Stomach (tissue), 9 donors: ENCODE results near the gene CARHSP1. TPM values are rescaled to one million over a fixed set of nuclear protein-coding genes. Genes with fewer than 3 reads are reported as not detected.

ENCODE experiments used
- DNase-seq, 2 donors: peaks; one replicate each; pipeline versions ENCODE4 v3.0.0 to v3.0.0-alpha.2; 2013 to 2019
- H3K27ac ChIP-seq, 5 donors: fragments of 200-600 bp in 4 of 5; sonication (generic) in 4 of 5; one replicate each; pipeline ENCODE4 v1.5.1; 2013 to 2019; ENCODE audit warnings: mild to moderate bottlenecking in 1 of 5, moderate library complexity in 1 of 5
- H3K27me3 ChIP-seq, 3 donors: fragments of 200-600 bp; sonication (generic); one replicate each; pipeline ENCODE4 v1.5.1; 2017 to 2019; ENCODE audit warnings: mixed run types in 1 of 3
- H3K36me3 ChIP-seq, 4 donors: fragments of 200-600 bp; sonication (generic); 1 replicate in 3 of 4; 2 replicates in 1 of 4; pipeline ENCODE4 v1.5.1; 2016 to 2019
- H3K4me1 ChIP-seq, 4 donors: fragments of 200-600 bp; sonication (generic); one replicate each; pipeline ENCODE4 v1.5.1; 2016 to 2019
- H3K4me3 ChIP-seq, 4 donors: fragments of 200-600 bp; sonication (generic) in 3 of 4; one replicate each; pipeline ENCODE4 v1.5.1; 2016 to 2019; ENCODE audit warnings: mild to moderate bottlenecking in 1 of 4
- H3K9me3 ChIP-seq, 4 donors: fragments of 200-600 bp; sonication (generic); one replicate each; pipeline ENCODE4 v1.5.1; 2016 to 2019
- CTCF ChIP-seq, 7 experiments: fragments of 450-650 bp in 4 of 7; fragments of 200-600 bp in 3 of 7; sonication (generic) in 3 of 7; IDR thresholded peaks; one replicate each; pipeline ENCODE4 v1.5.1; 2016 to 2019; ENCODE audit warnings: antibody characterized with exemption in 7 of 7, control low read depth in 2 of 7, mild to moderate bottlenecking in 1 of 7
- EP300 ChIP-seq: sonication (generic); formaldehyde crosslinking; IDR thresholded peaks from one replicate; pipeline ENCODE4 v1.6.1; 2017; ENCODE audit warnings: antibody characterized with exemption
- POLR2A ChIP-seq, 4 donors: fragments of 450-650 bp; IDR thresholded peaks; one replicate each; pipeline ENCODE4 v1.6.1; 2016; ENCODE audit warnings: antibody characterized with exemption in 4 of 4, control low read depth in 2 of 4, mild to moderate bottlenecking in 1 of 4, moderate library complexity in 1 of 4
- POLR2AphosphoS5 ChIP-seq, 3 donors: sonication (generic); formaldehyde crosslinking; IDR thresholded peaks; one replicate each; pipeline ENCODE4 v1.6.1; 2016; ENCODE audit warnings: antibody characterized with exemption in 3 of 3
- WGBS, 5 donors: extraction: QIAGEN DNeasy Blood & Tissue Kit in 3 of 5; methylation state at CpG; one replicate each; pipeline versions ENCODE4 v1.1.5 to v1.1.7; 2013 to 2018; 5-methylcytosine and 5-hydroxymethylcytosine counted together
- intact Hi-C: fragments of 100-400 bp; cut with DNase I; formaldehyde crosslinking; loops from one replicate; pipeline ENCODE4 v1.15.1; 2023; ENCODE audit warnings: low total_unique reads
- polyA plus RNA-seq, 3 donors: library from polyadenylated mRNA; stranded (reverse); fragments of 200-250 nt; gene quantifications; one replicate each; pipeline ENCODE4 v1.2.3, GENCODE V29; 2013
- total RNA-seq, 5 donors: library from RNA; depleted of rRNA; stranded (reverse); fragments of >200 nt; gene quantifications; one replicate each; pipeline versions ENCODE4 v1.1.0 to v1.2.3, GENCODE V29; 2014 to 2016
- donor health status: healthy with polysubstance abuse.
- donor health status: Bipolar disorder and iron deficiency.
- donor health status: healthy.

Gene CARHSP1
- total and polyA plus RNA-seq, 8 donors = 2.0 to 190 (median 58.5) TPM

GRCh38 chr16:8904018-8904430 lies 35.2 kb upstream of the CARHSP1 start:
- 83 to 92% (median 88%) methylated on average over 8 of the region's 8 CpGs for WGBS, 5 donors
- Histone ChIP-seq H3K4me1 (peaks cover 0 to 5% (median under 1%) of the 10 kb centered on the region in 4 donors), H3K36me3 (peaks cover 76 to 100% (median 100%) of the 10 kb centered on the region in 4 donors), H3K9me3 (no peaks in the 10 kb centered on the region), H3K4me3 (no peak overlapping the region), H3K27ac (no peak overlapping the region), H3K27me3 (no peaks in the 10 kb centered on the region)
- intact Hi-C loops = no loop called here
- no peak for DNase-seq
- TF ChIP-seq POLR2AphosphoS5 (IDR thresholded peaks at IDR 0.05) (no peak), POLR2A (IDR thresholded peaks at IDR 0.05) (no peak), EP300 (no peak), CTCF (IDR thresholded peaks at IDR 0.05) (no peak)

- H3K4me1 ChIP-seq = no peaks in the 10 kb centered on the region
- WGBS, 5 donors = 92 to 94% (median 92%) methylated on average over 9 of the region's 9 CpGs
- intact Hi-C loops = no loop called here
Measured at GRCh38 chr16:8903004-8903403, 34.2 kb upstream of the CARHSP1 start.

GRCh38 chr16:8901320-8901861 lies 32.6 kb upstream of the CARHSP1 start:
- intact Hi-C loops = no loop called here
- no peak for DNase-seq

More at GRCh38 chr16:8903004-8903403, 34.2 kb upstream of the CARHSP1 start:
- H3K9me3 ChIP-seq = no peaks in the 10 kb centered on the region
- H3K4me3 ChIP-seq = no peak overlapping the region
- H3K27me3 ChIP-seq = no peaks in the 10 kb centered on the region
- DNase-seq = no peak
- no peak overlapping the region for H3K27ac ChIP-seq
- no peak for TF ChIP-seq EP300
- TF ChIP-seq POLR2AphosphoS5 (IDR thresholded peaks at IDR 0.05) = no peak
- TF ChIP-seq CTCF (IDR thresholded peaks at IDR 0.05) = no peak
- TF ChIP-seq POLR2A (IDR thresholded peaks at IDR 0.05) = no peak
- H3K36me3 ChIP-seq = peaks cover 79 to 100% (median 100%) of the 10 kb centered on the region in 4 donors

GRCh38 chr16:8900343-8900742 lies 31.5 kb upstream of the CARHSP1 start:
- Histone ChIP-seq H3K36me3 (peaks cover 93 to 100% (median 100%) of the 10 kb centered on the region in 4 donors), H3K27ac (no peak overlapping the region), H3K4me1 (no peaks in the 10 kb centered on the region), H3K4me3 (no peak overlapping the region), H3K27me3 (no peaks in the 10 kb centered on the region), H3K9me3 (no peaks in the 10 kb centered on the region)
- WGBS, 5 donors = 77 to 87% (median 82%) methylated on average over 5 of the region's 5 CpGs
- intact Hi-C loops = no loop called here
- no peak for TF ChIP-seq POLR2AphosphoS5 (IDR thresholded peaks at IDR 0.05)
- no peak for TF ChIP-seq EP300
- no peak for TF ChIP-seq POLR2A (IDR thresholded peaks at IDR 0.05)
- TF ChIP-seq CTCF (IDR thresholded peaks at IDR 0.05) = no peak
- no peak for DNase-seq

More at GRCh38 chr16:8901320-8901861, 32.6 kb upstream of the CARHSP1 start:
- WGBS, 5 donors = 76 to 88% (median 86%) methylated on average over 12 to 13 of the region's 13 CpGs
- no peak for TF ChIP-seq CTCF (IDR thresholded peaks at IDR 0.05)
- TF ChIP-seq EP300 = no peak
- TF ChIP-seq POLR2AphosphoS5 (IDR thresholded peaks at IDR 0.05) = no peak
- TF ChIP-seq POLR2A (IDR thresholded peaks at IDR 0.05) = no peak
- no peak overlapping the region for H3K4me3 ChIP-seq
- no peaks in the 10 kb centered on the region for H3K9me3 ChIP-seq
- no peaks in the 10 kb centered on the region for H3K27me3 ChIP-seq
- no peak overlapping the region for H3K27ac ChIP-seq
- no peaks in the 10 kb centered on the region for H3K4me1 ChIP-seq
- peaks cover 94 to 100% (median 100%) of the 10 kb centered on the region in 4 donors for H3K36me3 ChIP-seq
